Spleen (tissue), 11 donors: ENCODE data around the gene AGAP2. TPM values are rescaled to one million over a fixed set of nuclear protein-coding genes. Genes with fewer than 3 reads are reported as not detected.
A peak's percentile ranks its signal among the peaks of the same experiment; 100 is the strongest.

Experiments
- DNase-seq: peaks from one replicate; pipeline ENCODE4 v3.0.0-alpha.2; 2020
- H3K27ac ChIP-seq, 8 donors: fragments of 200-600 bp; sonication (generic) in 7 of 8; 1 replicate in 4 of 8; 2 replicates in 4 of 8; pipeline versions ENCODE4 v1.5.0 to v1.8.0; 2016 to 2021; ENCODE audit warnings: inconsistent platforms in 4 of 8, mild to moderate bottlenecking in 4 of 8, moderate library complexity in 1 of 8
- H3K27me3 ChIP-seq, 7 donors: fragments of 200-600 bp; sonication (generic) in 6 of 7; replicated peaks in 1 of 7; 1 replicate in 4 of 7; 2 replicates in 3 of 7; pipeline versions ENCODE4 v1.5.0 to v1.8.0; 2016 to 2021; ENCODE audit warnings: inconsistent platforms in 3 of 7, mild to moderate bottlenecking in 1 of 7
- H3K36me3 ChIP-seq, 6 donors: fragments of 200-600 bp; sonication (generic) in 5 of 6; 1 replicate in 4 of 6; 2 replicates in 2 of 6; pipeline versions ENCODE4 v1.5.0 to v1.8.0; 2016 to 2021; ENCODE audit warnings: inconsistent platforms in 2 of 6
- H3K4me1 ChIP-seq, 6 donors: fragments of 200-600 bp; sonication (generic) in 5 of 6; 1 replicate in 3 of 6; 2 replicates in 3 of 6; pipeline versions ENCODE4 v1.5.0 to v1.8.0; 2016 to 2021; ENCODE audit warnings: inconsistent platforms in 3 of 6
- H3K4me3 ChIP-seq, 8 donors: fragments of 200-600 bp; sonication (generic) in 7 of 8; 1 replicate in 4 of 8; 2 replicates in 4 of 8; pipeline versions ENCODE4 v1.5.0 to v1.8.0; 2016 to 2021; ENCODE audit warnings: inconsistent platforms in 4 of 8, mild to moderate bottlenecking in 4 of 8, moderate library complexity in 2 of 8
- H3K9me3 ChIP-seq, 8 donors: fragments of 200-600 bp; sonication (generic) in 7 of 8; 1 replicate in 4 of 8; 2 replicates in 4 of 8; pipeline versions ENCODE4 v1.5.0 to v1.8.0; 2016 to 2021; ENCODE audit warnings: inconsistent platforms in 4 of 8
- CTCF ChIP-seq, 11 experiments: fragments of 200-600 bp in 7 of 11; fragments of 450-650 bp in 4 of 11; sonication (generic) in 4 of 11; IDR thresholded peaks in 8 of 11; conservative IDR thresholded peaks in 3 of 11; 1 replicate in 7 of 11; 2 replicates in 4 of 11; pipeline versions ENCODE4 v1.4.0 to v1.8.0; 2016 to 2021; ENCODE audit warnings: antibody characterized with exemption in 11 of 11, inconsistent platforms in 4 of 11, mild to moderate bottlenecking in 1 of 11
- POLR2A ChIP-seq, 3 donors: fragments of 450-650 bp; IDR thresholded peaks; one replicate each; pipeline ENCODE4 v1.5.1; 2017; ENCODE audit warnings: antibody characterized with exemption in 3 of 3, mild to moderate bottlenecking in 1 of 3
- POLR2AphosphoS5 ChIP-seq, 3 donors: sonication (generic); formaldehyde crosslinking; IDR thresholded peaks; one replicate each; pipeline ENCODE4 v1.5.1; 2017; ENCODE audit warnings: antibody characterized with exemption in 3 of 3
- WGBS, 5 donors: extraction: QIAGEN DNeasy Blood & Tissue Kit in 3 of 5; methylation state at CpG; one replicate each; pipeline versions ENCODE4 v1.1.5 to v1.1.7; 2013 to 2018; 5-methylcytosine and 5-hydroxymethylcytosine counted together
- intact Hi-C: fragments of 100-400 bp; cut with DNase I; formaldehyde crosslinking; loops from one replicate; pipeline ENCODE4 v1.15.0; 2023; ENCODE audit warnings: low total_unique reads
- polyA plus RNA-seq, 3 donors: library from polyadenylated mRNA; stranded (reverse); fragments of 200-250 nt; gene quantifications; one replicate each; pipeline ENCODE4 v1.2.1, GENCODE V29; 2013
- total RNA-seq, 7 donors: library from RNA; depleted of rRNA in 3 of 7; stranded (reverse); fragments of >200 nt in 3 of 7; fragmentation: NEBNext Ultra II Directional in 4 of 7; extraction: Animal tissue kit (Norgen Biotek cat#: 25700) in 4 of 7; gene quantifications; one replicate each; pipeline versions ENCODE4 v1.1.0 to v1.2.1, GENCODE V29; 2016 to 2021
- donor health status: healthy with polysubstance abuse.
- donor health status: DM: no; HTN: no; CAD: no; lungs with moderate emphysema.
- donor health status: DM: no; HTN: no; CAD: no.
- donor health status: Bipolar disorder and iron deficiency.
- donor health status: healthy.
- donor health status: DM: no; HTN: no; CAD: no.
- donor health status: DM: yes; HTN: yes; CAD: no.

The AGAP2 gene
- total and polyA plus RNA-seq, 10 donors = 5.5 to 21.8 (median 19.2) TPM

GRCh38 chr12:57737467-57738460 lies 778 bp downstream of the AGAP2 start:
- H3K27ac ChIP-seq = no peak overlapping the region
- 57 to 82% (median 70%) methylated on average over 75 to 110 of the region's 110 CpGs for WGBS, 5 donors
- peak; percentile 69 for DNase-seq
- TF ChIP-seq POLR2A (IDR thresholded peaks at IDR 0.05) = no peak
- peak in 2 of 11 experiments; percentile 21 to 28 for TF ChIP-seq CTCF (IDR thresholded peaks at IDR 0.05 in 8 of 11, conservative IDR thresholded peaks at IDR 0.05 in 3 of 11)
- TF ChIP-seq POLR2AphosphoS5 (IDR thresholded peaks at IDR 0.05) = peak in 1 of 3 donors; percentile 31
- H3K36me3 ChIP-seq = peaks cover 0 to 75% (median 31%) of the 10 kb centered on the region in 6 donors
- intact Hi-C loops = no loop called here
- no peaks in the 10 kb centered on the region for H3K9me3 ChIP-seq
- H3K27me3 ChIP-seq = peaks cover 0 to 62% (median 22%) of the 10 kb centered on the region in 7 donors
- H3K4me3 ChIP-seq = peak overlapping the region in 5 of 8 donors; percentile 12 to 53 (median 21)
- peaks cover 16 to 78% (median 59%) of the 10 kb centered on the region in 6 donors for H3K4me1 ChIP-seq

- Histone ChIP-seq H3K4me1 (peaks cover 13 to 69% (median 52%) of the 10 kb centered on the region in 6 donors), H3K36me3 (peaks cover 0 to 84% (median 39%) of the 10 kb centered on the region in 6 donors), H3K27me3 (peaks cover 0 to 65% (median 22%) of the 10 kb centered on the region in 7 donors), H3K4me3 (peak overlapping the region in 4 of 8 donors; percentile 12 to 53 (median 23)), H3K27ac (no peak overlapping the region), H3K9me3 (no peaks in the 10 kb centered on the region)
- 51 to 87% (median 73%) methylated on average over 29 to 31 of the region's 31 CpGs for WGBS, 5 donors
- TF ChIP-seq CTCF (IDR thresholded peaks at IDR 0.05 in 8 of 11, conservative IDR thresholded peaks at IDR 0.05 in 3 of 11) (no peak), POLR2AphosphoS5 (IDR thresholded peaks at IDR 0.05) (no peak), POLR2A (IDR thresholded peaks at IDR 0.05) (no peak)
- intact Hi-C loops = no loop called here
- DNase-seq = peak; percentile 74
These were observed 1.6 kb downstream of the AGAP2 start for GRCh38 chr12:57736741-57737466.

GRCh38 chr12:57735952-57736740 lies 2.4 kb downstream of the AGAP2 start:
- peak; percentile 58 for DNase-seq
- Histone ChIP-seq H3K4me1 (peaks cover 13 to 62% (median 49%) of the 10 kb centered on the region in 6 donors), H3K27ac (no peak overlapping the region), H3K36me3 (peaks cover 0 to 91% (median 46%) of the 10 kb centered on the region in 6 donors), H3K9me3 (no peaks in the 10 kb centered on the region), H3K4me3 (peak overlapping the region in 1 of 8 donors; percentile 32), H3K27me3 (peaks cover 0 to 65% (median 22%) of the 10 kb centered on the region in 7 donors)
- WGBS, 5 donors = 50 to 72% (median 67%) methylated on average over 45 to 49 of the region's 49 CpGs
- intact Hi-C loops = no loop called here
- TF ChIP-seq POLR2AphosphoS5 (IDR thresholded peaks at IDR 0.05) (peak in 1 of 3 donors; percentile 41), CTCF (IDR thresholded peaks at IDR 0.05 in 8 of 11, conservative IDR thresholded peaks at IDR 0.05 in 3 of 11) (no peak), POLR2A (IDR thresholded peaks at IDR 0.05) (no peak)
